SH-SY5Y (cell line): ENCODE measurements around the gene RELN.

Experiments used
- GATA2 ChIP-seq: IDR thresholded peaks from 2 replicates; pipeline ENCODE4 v1.6.1; 2011; ENCODE audit warnings: mild to moderate bottlenecking, low read depth, low read length
- GATA3 ChIP-seq: IDR thresholded peaks from 2 replicates; pipeline ENCODE4 v1.6.1; 2011; ENCODE audit warnings: low read depth, mild to moderate bottlenecking, low read length, moderate library complexity

DNA sequence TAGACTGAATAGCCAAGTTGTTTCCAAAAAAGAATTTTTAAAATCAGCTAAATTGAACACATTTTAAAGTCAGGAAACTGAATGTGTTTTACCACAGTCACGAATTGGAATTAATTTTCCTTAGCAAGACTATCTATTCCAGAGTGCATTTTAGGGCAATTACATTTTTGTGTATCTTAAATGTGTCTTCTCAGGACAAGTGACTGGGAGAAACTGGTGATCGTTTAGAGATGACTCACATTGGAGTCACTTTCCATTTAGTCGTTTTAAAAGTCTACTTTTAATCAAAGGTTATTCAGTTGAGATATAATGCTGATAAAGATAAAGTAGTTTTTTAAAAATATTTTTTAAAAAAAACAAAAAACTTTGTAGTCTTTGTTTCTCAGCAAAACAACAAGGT lies 351.7 kb downstream of the RELN start:
- no peak for TF ChIP-seq GATA2
- TF ChIP-seq GATA3: no peak
